Ectodermal cell (in vitro differentiated cells): Measurements from ENCODE around the gene SRSF2.
"Not testable (repeated sequence)": the region's sequence is repeated elsewhere in the genome, so short reads cannot be mapped to it uniquely, and the experiment has no call there.

ENCODE experiments used
- H3K27ac ChIP-seq: 2 replicates; pipeline ENCODE4 v1.7.0; 2013; ENCODE audit warnings: mild to moderate bottlenecking, low read depth, low read length; ENCODE audit not compliant: insufficient read depth, poor library complexity, severe bottlenecking
- H3K27me3 ChIP-seq: 2 replicates; pipeline ENCODE4 v1.7.0; 2013; ENCODE audit warnings: mild to moderate bottlenecking, low read length; ENCODE audit not compliant: insufficient read depth, control insufficient read depth, poor library complexity, severe bottlenecking
- H3K36me3 ChIP-seq: one replicate; pipeline ENCODE4 v1.7.0; 2013; ENCODE audit warnings: low read length; ENCODE audit not compliant: control insufficient read depth, insufficient read depth
- H3K4me1 ChIP-seq: one replicate; pipeline ENCODE4 v1.7.0; 2013; ENCODE audit warnings: low read length; ENCODE audit not compliant: control insufficient read depth, insufficient read depth
- H3K4me3 ChIP-seq: 2 replicates; pipeline ENCODE4 v1.7.0; 2013; ENCODE audit warnings: low read depth, low read length, control low read depth; ENCODE audit not compliant: insufficient read depth
- H3K9me3 ChIP-seq: 2 replicates; pipeline ENCODE4 v1.7.0; 2013; ENCODE audit warnings: mild to moderate bottlenecking, low read length, moderate library complexity; ENCODE audit not compliant: control insufficient read depth
- WGBS, 2 experiments: methylation state at CpG; one replicate each; pipeline ENCODE4 v1.1.7; 2013; ENCODE audit warnings: missing lambda C conversion rate in 2 of 2; 5-methylcytosine and 5-hydroxymethylcytosine counted together

Gene SRSF2

GRCh38 chr17:76720941-76721340 is 16.2 kb downstream of the SRSF2 start:
- 96 to 98% methylated on average over 9 of the region's 9 CpGs for WGBS, 2 experiments
- peaks cover 5% of the 10 kb centered on the region for H3K4me1 ChIP-seq
- H3K27me3 ChIP-seq: no peaks in the 10 kb centered on the region
- no peak overlapping the region for H3K4me3 ChIP-seq
- no peaks in the 10 kb centered on the region for H3K9me3 ChIP-seq
- no peak overlapping the region for H3K27ac ChIP-seq
- peaks cover 36% of the 10 kb centered on the region for H3K36me3 ChIP-seq

GRCh38 chr17:76720211-76720610 is 16.9 kb downstream of the SRSF2 start:
- H3K36me3 ChIP-seq: peaks cover 36% of the 10 kb centered on the region
- H3K4me3 ChIP-seq: no peak overlapping the region
- no peaks in the 10 kb centered on the region for H3K27me3 ChIP-seq
- no peak overlapping the region for H3K27ac ChIP-seq
- WGBS, 2 experiments: 95 to 96% methylated on average over 9 of the region's 9 CpGs
- no peaks in the 10 kb centered on the region for H3K9me3 ChIP-seq
- peaks cover under 1% of the 10 kb centered on the region for H3K4me1 ChIP-seq

DNA sequence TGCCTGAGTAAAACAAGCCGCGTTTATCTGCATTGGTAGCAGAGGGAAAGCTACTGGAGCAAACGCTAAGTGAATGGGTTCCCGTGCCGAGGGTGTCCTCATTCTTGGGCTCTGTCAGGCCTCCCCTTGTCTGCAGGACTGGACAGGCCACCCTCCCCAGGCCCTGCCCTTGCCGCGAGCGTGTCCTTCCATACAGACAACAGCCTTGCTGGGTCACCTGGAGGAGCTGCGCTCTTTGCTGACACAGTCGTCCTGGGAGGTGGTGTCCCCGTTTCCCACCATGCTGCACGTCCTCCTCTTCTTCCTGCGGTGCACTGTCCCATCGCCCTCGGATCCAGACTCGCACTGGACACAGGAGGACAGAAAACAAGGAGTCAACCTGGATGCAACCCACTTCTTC is 18.6 kb downstream of the SRSF2 start:
- WGBS, 2 experiments: 95 to 97% methylated on average over 16 of the region's 16 CpGs
- peaks cover 32% of the 10 kb centered on the region for H3K36me3 ChIP-seq
- H3K27me3 ChIP-seq: no peaks in the 10 kb centered on the region
- H3K4me1 ChIP-seq: no peaks in the 10 kb centered on the region
- no peak overlapping the region for H3K4me3 ChIP-seq
- no peaks in the 10 kb centered on the region for H3K9me3 ChIP-seq
- no peak overlapping the region for H3K27ac ChIP-seq

DNA sequence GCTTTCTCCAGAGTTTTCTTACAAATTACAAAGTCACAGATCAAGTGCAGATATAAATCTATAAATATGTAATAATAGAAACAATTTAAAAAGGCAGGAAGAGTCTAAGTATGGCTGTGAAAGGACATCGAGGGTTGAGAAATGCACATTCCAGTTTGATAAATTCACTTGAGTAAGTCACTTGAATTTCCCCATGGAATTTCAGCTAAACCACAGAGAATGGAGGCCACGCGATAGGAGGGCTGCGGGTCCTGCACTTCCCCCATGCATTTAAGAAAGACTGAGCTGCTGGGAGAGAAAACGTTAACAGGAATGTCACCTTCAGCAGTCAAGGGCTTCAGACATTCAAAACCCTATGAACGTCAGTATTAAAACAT is 20.3 kb downstream of the SRSF2 start:
- H3K36me3 ChIP-seq: peaks cover 32% of the 10 kb centered on the region
- H3K4me1 ChIP-seq: no peaks in the 10 kb centered on the region
- H3K9me3 ChIP-seq: no peaks in the 10 kb centered on the region
- H3K4me3 ChIP-seq: no peak overlapping the region
- peaks cover under 1% of the 10 kb centered on the region for H3K27me3 ChIP-seq
- 95 to 97% methylated on average over 5 to 6 of the region's 6 CpGs for WGBS, 2 experiments
- no peak overlapping the region for H3K27ac ChIP-seq

DNA sequence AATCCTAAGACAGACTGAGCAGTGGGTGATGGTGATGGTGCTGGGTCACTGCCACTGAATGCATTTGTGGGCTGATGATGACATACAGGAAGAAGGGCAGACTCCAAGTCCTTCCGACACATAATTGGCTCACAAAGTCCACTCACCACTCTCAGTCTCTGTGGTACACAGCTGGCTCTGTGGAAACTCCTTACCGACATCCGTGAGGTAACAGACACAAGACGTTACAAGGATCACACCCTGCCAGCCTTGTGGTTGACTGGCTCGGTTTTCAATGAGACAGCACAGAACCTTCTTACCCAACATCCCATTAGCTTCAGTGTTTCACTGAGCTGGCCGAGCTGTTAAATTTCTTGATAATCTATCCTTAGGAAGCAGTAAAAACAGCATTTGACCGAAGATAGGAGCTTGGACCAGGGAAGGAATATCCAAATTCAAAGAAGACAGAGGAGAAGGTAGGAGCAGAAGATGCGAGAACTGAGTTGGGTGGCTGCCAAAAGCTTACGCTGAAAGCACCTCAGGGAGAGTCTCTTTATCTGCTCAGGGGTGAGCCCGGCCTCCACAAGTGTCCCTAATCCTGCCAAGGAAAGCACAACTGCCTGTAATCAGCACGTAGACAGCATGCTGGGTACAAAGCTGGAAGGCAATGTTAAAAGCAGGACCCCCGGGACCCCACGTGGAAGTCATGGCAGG is 20.8 kb downstream of the SRSF2 start:
- Histone ChIP-seq H3K27ac (no peak overlapping the region), H3K27me3 (peaks cover 3% of the 10 kb centered on the region), H3K36me3 (peaks cover 32% of the 10 kb centered on the region), H3K9me3 (no peaks in the 10 kb centered on the region), H3K4me1 (peaks cover 3% of the 10 kb centered on the region), H3K4me3 (no peak overlapping the region)
- WGBS, 2 experiments: 95 to 96% methylated on average over 13 of the region's 13 CpGs

DNA sequence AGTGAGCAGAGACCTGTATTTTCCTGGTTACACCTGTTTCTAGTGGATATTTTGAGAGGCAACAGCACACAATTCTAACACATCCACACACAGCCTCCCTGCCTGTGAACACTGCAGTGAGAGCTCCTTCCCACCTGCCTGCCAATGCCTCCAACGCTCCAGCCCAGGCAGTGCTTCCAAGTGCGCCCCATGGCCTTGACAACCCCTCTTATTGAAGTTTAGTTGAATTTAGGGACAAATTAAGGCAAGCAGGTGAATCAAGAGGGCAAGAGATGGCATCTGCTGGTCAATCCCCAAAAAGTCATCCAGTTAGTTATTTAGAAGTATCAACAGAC is 21.7 kb downstream of the SRSF2 start:
- peaks cover 7% of the 10 kb centered on the region for H3K4me1 ChIP-seq
- no peak overlapping the region for H3K27ac ChIP-seq
- peaks cover 3% of the 10 kb centered on the region for H3K27me3 ChIP-seq
- H3K36me3 ChIP-seq: peaks cover 29% of the 10 kb centered on the region
- no peaks in the 10 kb centered on the region for H3K9me3 ChIP-seq
- H3K4me3 ChIP-seq: no peak overlapping the region
- WGBS, 2 experiments: 97 to 100% methylated on average over 2 of the region's 2 CpGs

GRCh38 chr17:76714822-76715495 is 22.2 kb downstream of the SRSF2 start:
- Histone ChIP-seq H3K27me3 (peaks cover 8% of the 10 kb centered on the region), H3K4me3 (no peak overlapping the region), H3K9me3 (no peaks in the 10 kb centered on the region), H3K36me3 (peaks cover 24% of the 10 kb centered on the region), H3K27ac (no peak overlapping the region), H3K4me1 (peaks cover 8% of the 10 kb centered on the region)
- 38 to 40% methylated on average over 4 of the region's 4 CpGs for WGBS, 2 experiments

DNA sequence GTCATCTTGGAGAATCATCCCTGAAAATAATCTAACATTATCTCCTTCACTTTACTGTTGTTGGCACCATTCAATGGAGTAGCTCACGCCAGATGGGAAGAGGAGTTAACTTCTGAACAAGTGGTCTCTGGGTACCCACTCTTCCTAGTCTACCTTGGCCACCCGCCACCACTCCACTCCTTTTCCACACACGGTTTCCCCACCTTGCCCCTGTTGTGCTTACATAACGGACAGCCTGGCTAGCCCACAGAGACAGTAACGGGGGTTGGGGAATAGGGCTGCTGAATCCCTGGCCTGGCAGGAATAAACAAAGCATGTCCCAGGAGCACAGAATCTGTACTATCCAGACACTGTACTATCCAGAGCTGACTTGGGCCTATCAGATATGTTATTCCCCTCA is 22.8 kb downstream of the SRSF2 start:
- no peak overlapping the region for H3K27ac ChIP-seq
- WGBS, 2 experiments: 89 to 90% methylated on average over 5 of the region's 5 CpGs
- peaks cover 14% of the 10 kb centered on the region for H3K27me3 ChIP-seq
- H3K36me3 ChIP-seq: peaks cover 20% of the 10 kb centered on the region
- no peak overlapping the region for H3K4me3 ChIP-seq
- no peaks in the 10 kb centered on the region for H3K9me3 ChIP-seq
- peaks cover 13% of the 10 kb centered on the region for H3K4me1 ChIP-seq

DNA sequence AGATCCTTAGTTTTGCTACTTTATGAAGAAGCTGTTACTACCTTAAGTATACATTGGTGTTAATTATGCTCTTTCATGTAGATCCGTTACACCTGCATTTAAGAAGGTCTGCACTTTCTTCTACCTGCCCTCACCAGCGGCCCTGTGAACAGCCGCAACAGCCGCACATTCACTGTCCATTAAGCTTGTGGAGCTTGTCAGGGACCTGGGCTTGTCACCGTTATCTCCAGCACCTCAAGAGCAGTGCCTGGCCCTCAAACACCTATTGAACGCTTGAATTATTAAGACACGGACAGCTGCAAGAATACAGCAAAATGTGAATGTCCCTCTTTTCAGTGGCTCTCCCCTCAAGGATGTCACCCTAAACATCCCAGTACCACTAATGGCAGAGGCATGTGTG is 23.4 kb downstream of the SRSF2 start:
- no peak overlapping the region for H3K4me3 ChIP-seq
- peaks cover 18% of the 10 kb centered on the region for H3K4me1 ChIP-seq
- peaks cover 15% of the 10 kb centered on the region for H3K36me3 ChIP-seq
- no peak overlapping the region for H3K27ac ChIP-seq
- no peaks in the 10 kb centered on the region for H3K9me3 ChIP-seq
- H3K27me3 ChIP-seq: peaks cover 20% of the 10 kb centered on the region
- 95 to 96% methylated on average over 7 of the region's 7 CpGs for WGBS, 2 experiments

GRCh38 chr17:76712321-76712720 is 24.8 kb downstream of the SRSF2 start:
- H3K27ac ChIP-seq, H3K4me3 ChIP-seq, H3K9me3 ChIP-seq, H3K36me3 ChIP-seq: not testable (repeated sequence)
- Histone ChIP-seq H3K4me1 (peaks cover 26% of the 10 kb centered on the region), H3K27me3 (peaks cover 30% of the 10 kb centered on the region)
- 87 to 94% methylated on average over 7 of the region's 7 CpGs for WGBS, 2 experiments
